B cell (primary cell): ENCODE results near the gene AEBP2.

Experiments used
- EZH2 ChIP-seq: IDR thresholded peaks from 2 replicates; pipeline ENCODE4 v1.6.1; 2012; ENCODE audit warnings: borderline replicate concordance, low read depth, mild to moderate bottlenecking, moderate library complexity, low read length; ENCODE audit not compliant: insufficient read depth, poor library complexity, severe bottlenecking
- TF ChIP-seq, protein P1 (sequence below): fragments of 200-600 bp; IDR thresholded peaks from one replicate; pipeline ENCODE4 v1.8.0; 2022; ENCODE audit warnings: antibody characterized with exemption, mild to moderate bottlenecking

DNA sequence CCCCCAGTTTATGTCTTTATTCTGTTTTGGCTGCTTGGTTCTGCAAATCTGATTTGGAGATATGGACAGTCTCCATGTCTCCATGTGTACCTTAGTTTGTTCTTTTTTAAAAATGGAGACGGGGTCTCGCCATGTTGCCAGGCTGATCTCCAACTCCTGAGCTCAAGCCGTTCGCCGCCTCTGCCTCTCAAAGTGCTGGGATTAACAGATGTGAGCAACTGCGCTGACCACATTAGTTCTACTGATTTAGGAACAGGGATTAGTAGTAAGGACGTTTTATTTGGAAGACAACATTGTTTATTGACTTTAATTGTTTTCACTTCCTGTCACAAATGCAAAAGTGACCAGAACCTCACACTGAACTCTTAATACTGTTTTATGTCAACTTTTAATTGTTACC, 14.7 kb downstream of the AEBP2 start:
- TF ChIP-seq, protein P1, sequence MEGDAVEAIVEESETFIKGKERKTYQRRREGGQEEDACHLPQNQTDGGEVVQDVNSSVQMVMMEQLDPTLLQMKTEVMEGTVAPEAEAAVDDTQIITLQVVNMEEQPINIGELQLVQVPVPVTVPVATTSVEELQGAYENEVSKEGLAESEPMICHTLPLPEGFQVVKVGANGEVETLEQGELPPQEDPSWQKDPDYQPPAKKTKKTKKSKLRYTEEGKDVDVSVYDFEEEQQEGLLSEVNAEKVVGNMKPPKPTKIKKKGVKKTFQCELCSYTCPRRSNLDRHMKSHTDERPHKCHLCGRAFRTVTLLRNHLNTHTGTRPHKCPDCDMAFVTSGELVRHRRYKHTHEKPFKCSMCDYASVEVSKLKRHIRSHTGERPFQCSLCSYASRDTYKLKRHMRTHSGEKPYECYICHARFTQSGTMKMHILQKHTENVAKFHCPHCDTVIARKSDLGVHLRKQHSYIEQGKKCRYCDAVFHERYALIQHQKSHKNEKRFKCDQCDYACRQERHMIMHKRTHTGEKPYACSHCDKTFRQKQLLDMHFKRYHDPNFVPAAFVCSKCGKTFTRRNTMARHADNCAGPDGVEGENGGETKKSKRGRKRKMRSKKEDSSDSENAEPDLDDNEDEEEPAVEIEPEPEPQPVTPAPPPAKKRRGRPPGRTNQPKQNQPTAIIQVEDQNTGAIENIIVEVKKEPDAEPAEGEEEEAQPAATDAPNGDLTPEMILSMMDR, result no peak
- no peak for TF ChIP-seq EZH2
